Cardiac muscle cell (in vitro differentiated cells and primary cell): ENCODE results near the gene AK5. TPM values are rescaled to one million over a fixed set of nuclear protein-coding genes. Genes with fewer than 3 reads are reported as not detected.

Source experiments
- DNase-seq, 2 donors: peaks; one replicate each; pipeline versions ENCODE4 v3.0.0 to v3.0.0-alpha.2; 2010 to 2017; ENCODE audit warnings: low read depth in 1 of 2, low spot score in 1 of 2
- H3K27ac ChIP-seq: fragments of 200-600 bp; sonication (generic); 2 replicates; pipeline ENCODE4 v1.5.1; 2016
- H3K27me3 ChIP-seq: fragments of 200-600 bp; sonication (generic); 2 replicates; pipeline ENCODE4 v1.6.0; 2016; ENCODE audit warnings: control low read depth
- H3K36me3 ChIP-seq: fragments of 200-600 bp; sonication (generic); 2 replicates; pipeline ENCODE4 v1.5.1; 2016; ENCODE audit warnings: control low read depth
- H3K4me1 ChIP-seq: fragments of 200-600 bp; sonication (generic); 2 replicates; pipeline ENCODE4 v1.8.1; 2017; ENCODE audit warnings: low read depth, mild to moderate bottlenecking, mixed run types
- H3K4me3 ChIP-seq: fragments of 200-600 bp; sonication (generic); 2 replicates; pipeline ENCODE4 v1.5.1; 2016; ENCODE audit warnings: mild to moderate bottlenecking
- H3K9me3 ChIP-seq: fragments of 200-600 bp; sonication (generic); 2 replicates; pipeline ENCODE4 v1.5.1; 2017; ENCODE audit warnings: low read depth, mild to moderate bottlenecking, control low read depth
- CTCF ChIP-seq: IDR thresholded peaks from 2 replicates; pipeline ENCODE4 v1.5.1; 2012; ENCODE audit warnings: low read depth, mild to moderate bottlenecking, low read length
- polyA plus RNA-seq: library from polyadenylated mRNA; unstranded; fragments of >200 nt; fragmentation: Nextera tagmentation; extraction: Ambion mirVana; gene quantifications from 2 replicates; pipeline ENCODE4 v1.2.1, GENCODE V29; 2016
- total RNA-seq: library from RNA; depleted of rRNA; stranded (reverse); fragments of >200 nt; gene quantifications from 2 replicates; pipeline ENCODE4 v1.2.3, GENCODE V29; 2016

AK5 gene
- total and polyA plus RNA-seq, 2 experiments from 2014 or later, result 0.69 to 0.97 TPM

- Histone ChIP-seq H3K27me3 (no peaks in the 10 kb centered on the region), H3K36me3 (no peaks in the 10 kb centered on the region), H3K4me3 (no peak overlapping the region), H3K27ac (peak overlapping the region; percentile 81), H3K9me3 (no peaks in the 10 kb centered on the region), H3K4me1 (peaks cover 38% of the 10 kb centered on the region)
- DNase-seq, result no peak
- no peak for TF ChIP-seq CTCF
These were observed 265.1 kb downstream of the AK5 start for GRCh38 chr1:77546890-77547289.

- H3K27ac ChIP-seq, result peak overlapping the region; percentile 3
- H3K36me3 ChIP-seq, result no peaks in the 10 kb centered on the region
- H3K9me3 ChIP-seq, result no peaks in the 10 kb centered on the region
- no peak for TF ChIP-seq CTCF
- no peak overlapping the region for H3K4me3 ChIP-seq
- H3K4me1 ChIP-seq, result peaks cover 35% of the 10 kb centered on the region
- DNase-seq, result no peak
- H3K27me3 ChIP-seq, result no peaks in the 10 kb centered on the region
These were observed 266.5 kb downstream of the AK5 start for GRCh38 chr1:77548285-77548684.

- no peak for DNase-seq
- Histone ChIP-seq H3K36me3 (no peaks in the 10 kb centered on the region), H3K27ac (no peak overlapping the region), H3K4me3 (no peak overlapping the region), H3K4me1 (peaks cover 26% of the 10 kb centered on the region), H3K9me3 (no peaks in the 10 kb centered on the region), H3K27me3 (no peaks in the 10 kb centered on the region)
- no peak for TF ChIP-seq CTCF
These were observed 268.3 kb downstream of the AK5 start for GRCh38 chr1:77550135-77550534.

GRCh38 chr1:77552626-77553025 lies 270.8 kb downstream of the AK5 start:
- no peaks in the 10 kb centered on the region for H3K27me3 ChIP-seq
- no peaks in the 10 kb centered on the region for H3K36me3 ChIP-seq
- H3K4me1 ChIP-seq, result peaks cover 8% of the 10 kb centered on the region
- H3K9me3 ChIP-seq, result no peaks in the 10 kb centered on the region
- TF ChIP-seq CTCF, result no peak
- no peak overlapping the region for H3K27ac ChIP-seq
- DNase-seq, result no peak
- no peak overlapping the region for H3K4me3 ChIP-seq

GRCh38 chr1:77553568-77554291 lies 271.9 kb downstream of the AK5 start:
- TF ChIP-seq CTCF, result no peak
- no peak for DNase-seq
- H3K9me3 ChIP-seq, result no peaks in the 10 kb centered on the region
- no peak overlapping the region for H3K4me3 ChIP-seq
- H3K27ac ChIP-seq, result no peak overlapping the region
- no peaks in the 10 kb centered on the region for H3K4me1 ChIP-seq
- no peaks in the 10 kb centered on the region for H3K36me3 ChIP-seq
- H3K27me3 ChIP-seq, result no peaks in the 10 kb centered on the region
